Head of caudate nucleus (tissue), 42 donors: Measurements from ENCODE around the gene DUSP14.

ENCODE experiments used
- DNase-seq, 42 donors: peaks; one replicate each; pipeline versions ENCODE4 v3.0.0 to v3.0.0-alpha.2; 2020 to 2021; ENCODE audit warnings: mixed read lengths in 7 of 42
- intact Hi-C: fragments of 100-400 bp; cut with DNase I; formaldehyde crosslinking; loops from one replicate; pipeline ENCODE4 v1.15.0; 2022

Gene DUSP14

GRCh38 chr17:37541880-37542660, 52.4 kb downstream of the DUSP14 start:
- no peak for DNase-seq

GRCh38 chr17:37543637-37544052, 54.0 kb downstream of the DUSP14 start:
- intact Hi-C loops = no loop called here
- no peak for DNase-seq

More at GRCh38 chr17:37541880-37542660, 52.4 kb downstream of the DUSP14 start:
- intact Hi-C loops = no loop called here

DNA sequence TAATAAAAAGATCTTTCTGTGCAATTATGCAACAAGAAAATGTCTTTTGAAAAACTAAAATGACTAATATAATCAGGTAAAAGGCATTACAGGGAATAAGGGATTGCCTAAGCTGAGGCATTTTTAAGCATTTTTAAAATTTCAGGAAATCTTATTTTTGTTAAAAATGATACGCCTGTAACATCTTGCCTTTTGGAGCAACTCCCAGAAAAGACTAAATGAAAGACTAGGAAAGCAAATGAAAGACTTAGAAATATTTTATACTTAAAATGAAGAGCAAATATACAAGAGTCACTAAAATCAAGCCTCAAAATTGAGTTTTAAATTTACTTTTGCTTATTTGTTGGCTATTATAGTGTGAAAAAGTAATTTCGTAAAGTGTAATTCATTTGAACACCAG, 55.8 kb downstream of the DUSP14 start:
- intact Hi-C loops = no loop called here
- DNase-seq = no peak

- no peak for DNase-seq
- intact Hi-C loops = no loop called here
These were observed 56.6 kb downstream of the DUSP14 start for GRCh38 chr17:37546302-37546701.

GRCh38 chr17:37547986-37548385, 58.3 kb downstream of the DUSP14 start:
- intact Hi-C loops = no loop called here
- DNase-seq = no peak

DNA sequence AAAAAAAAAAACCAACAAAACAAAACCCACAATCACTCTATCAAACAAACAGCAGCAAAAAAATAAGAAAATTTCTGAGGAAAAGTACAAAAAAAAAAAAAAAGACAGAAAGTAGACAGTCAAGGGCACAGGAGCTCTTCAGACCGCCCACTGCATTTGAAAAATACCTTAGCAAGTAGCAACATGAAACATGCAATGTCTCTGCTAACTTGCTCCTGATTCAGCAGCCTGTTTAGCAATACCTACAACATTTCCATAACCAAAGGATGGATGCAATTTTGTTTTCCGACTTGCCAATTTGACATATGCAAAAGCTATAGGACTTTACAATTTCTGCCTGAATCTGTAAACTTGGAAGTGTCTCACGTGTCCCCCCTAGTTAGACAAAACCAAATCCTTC, 62.1 kb downstream of the DUSP14 start:
- peak in 9 of 42 donors; percentile 8 to 51 (median 20) for DNase-seq
- intact Hi-C loops = no loop called here

DNA sequence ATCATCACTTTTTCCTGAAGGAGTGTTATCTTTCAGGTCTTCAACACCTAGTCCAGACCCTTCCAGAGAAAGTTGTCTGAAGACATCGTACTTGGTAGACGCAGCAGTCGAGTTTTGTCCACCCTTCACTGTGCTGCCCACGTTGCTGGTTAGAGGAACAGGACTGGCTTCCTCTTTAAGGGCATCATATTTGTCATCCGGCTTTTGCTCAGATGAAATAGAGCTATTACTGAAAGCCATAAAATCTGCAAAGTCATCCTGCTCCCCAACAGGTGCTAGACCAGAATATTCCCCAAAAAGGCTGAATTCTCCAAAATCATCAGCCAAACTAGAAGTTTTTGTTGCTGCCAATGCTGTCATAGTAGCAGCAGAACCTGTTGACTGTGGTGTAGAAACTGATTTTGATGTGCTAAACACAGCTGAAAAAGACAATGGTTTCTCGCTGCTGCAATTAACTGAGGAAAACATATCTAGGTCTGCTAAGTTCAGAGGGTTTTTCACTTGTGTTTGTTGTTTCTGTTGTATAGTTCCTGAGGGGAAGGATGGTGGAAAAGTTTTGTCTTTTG, 63.8 kb downstream of the DUSP14 start:
- no peak for DNase-seq
- intact Hi-C loops = no loop called here

DNA sequence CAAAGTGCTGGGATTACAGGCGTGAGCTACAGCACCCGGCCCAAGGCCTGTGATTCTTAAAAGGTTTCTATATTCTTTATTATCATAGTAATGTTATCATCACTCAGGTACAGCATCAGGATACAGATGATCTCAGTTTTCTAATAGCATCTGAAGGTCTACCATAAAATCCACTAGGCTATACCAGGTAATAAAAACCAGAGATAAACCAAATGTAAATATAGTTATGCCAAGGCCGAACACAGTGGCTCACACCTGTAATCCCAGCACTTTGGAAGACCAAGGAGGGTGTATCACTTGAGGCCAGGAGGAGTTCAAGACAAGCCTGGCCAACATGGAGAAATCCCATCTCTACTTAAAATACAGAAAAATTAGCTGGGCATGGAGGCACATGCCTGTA, 65.7 kb downstream of the DUSP14 start:
- DNase-seq = no peak
- intact Hi-C loops = no loop called here

- intact Hi-C loops = no loop called here
- DNase-seq = no peak
These were observed 67.8 kb downstream of the DUSP14 start for GRCh38 chr17:37557482-37557881.

- no peak for DNase-seq
- intact Hi-C loops = no loop called here
These were observed 68.6 kb downstream of the DUSP14 start for GRCh38 chr17:37558299-37558698.

- intact Hi-C loops = no loop called here
- DNase-seq = no peak
These were observed 72.5 kb downstream of the DUSP14 start for GRCh38 chr17:37562016-37562745.
